GM23338 (cell line): ENCODE results near the gene PADI6.

ENCODE experiments used
- CREB1 ChIP-seq: fragments of 250-450 bp; sonication (Bioruptor Pico); IDR thresholded peaks from 2 replicates; pipeline ENCODE4 v1.5.0; 2020; ENCODE audit warnings: low read depth, mild to moderate bottlenecking, moderate library complexity
- EZH2 ChIP-seq: fragments of 200-600 bp; sonication (generic); IDR thresholded peaks from one replicate; pipeline ENCODE4 v1.8.0; 2017; ENCODE audit warnings: antibody characterized with exemption, mild to moderate bottlenecking, low read depth; ENCODE audit not compliant: unreplicated experiment
- POLR2AphosphoS5 ChIP-seq: IDR thresholded peaks from 2 replicates; pipeline ENCODE4 v1.6.1; 2016; ENCODE audit warnings: antibody characterized with exemption, low read depth
- TF ChIP-seq, protein P1 (sequence below), 2 experiments: fragments of 200-600 bp in 1 of 2; sonication (generic) in 1 of 2; conservative IDR thresholded peaks; 2 replicates each; pipeline versions ENCODE4 v1.5.1 to v1.6.1; 2016 to 2017; ENCODE audit warnings: antibody characterized with exemption in 2 of 2, low read depth in 2 of 2, mild to moderate bottlenecking in 2 of 2, moderate library complexity in 1 of 2

DNA sequence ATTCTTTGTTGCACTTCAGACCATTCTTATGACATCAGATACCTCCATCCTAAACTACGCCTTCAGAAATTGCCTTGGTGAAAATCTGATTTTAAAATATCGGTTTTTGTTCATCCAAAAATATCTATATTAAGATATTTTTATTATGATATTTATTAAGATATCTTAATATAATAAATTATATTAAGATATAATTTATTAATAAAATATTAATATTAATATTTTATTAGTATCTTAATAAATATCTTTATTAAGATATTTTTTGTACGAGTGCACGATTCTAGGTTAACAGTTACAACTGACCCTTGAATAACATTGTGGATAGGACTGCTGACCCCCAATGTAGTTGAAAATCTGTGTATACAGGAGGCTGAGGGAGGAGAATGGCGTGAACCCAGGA lies 43.1 kb upstream of the PADI6 start:
- TF ChIP-seq EZH2 (no peak), CREB1 (CRISPR knock-in tag) (no peak), POLR2AphosphoS5 (no peak)
- TF ChIP-seq, protein P1, sequence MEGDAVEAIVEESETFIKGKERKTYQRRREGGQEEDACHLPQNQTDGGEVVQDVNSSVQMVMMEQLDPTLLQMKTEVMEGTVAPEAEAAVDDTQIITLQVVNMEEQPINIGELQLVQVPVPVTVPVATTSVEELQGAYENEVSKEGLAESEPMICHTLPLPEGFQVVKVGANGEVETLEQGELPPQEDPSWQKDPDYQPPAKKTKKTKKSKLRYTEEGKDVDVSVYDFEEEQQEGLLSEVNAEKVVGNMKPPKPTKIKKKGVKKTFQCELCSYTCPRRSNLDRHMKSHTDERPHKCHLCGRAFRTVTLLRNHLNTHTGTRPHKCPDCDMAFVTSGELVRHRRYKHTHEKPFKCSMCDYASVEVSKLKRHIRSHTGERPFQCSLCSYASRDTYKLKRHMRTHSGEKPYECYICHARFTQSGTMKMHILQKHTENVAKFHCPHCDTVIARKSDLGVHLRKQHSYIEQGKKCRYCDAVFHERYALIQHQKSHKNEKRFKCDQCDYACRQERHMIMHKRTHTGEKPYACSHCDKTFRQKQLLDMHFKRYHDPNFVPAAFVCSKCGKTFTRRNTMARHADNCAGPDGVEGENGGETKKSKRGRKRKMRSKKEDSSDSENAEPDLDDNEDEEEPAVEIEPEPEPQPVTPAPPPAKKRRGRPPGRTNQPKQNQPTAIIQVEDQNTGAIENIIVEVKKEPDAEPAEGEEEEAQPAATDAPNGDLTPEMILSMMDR (conservative IDR thresholded peaks at IDR 0.05; ENCODE audit: low read depth in 2 of 2), result no peak
